Breast epithelium (tissue), 3 donors: Measurements from ENCODE around the gene TIGD3.
"Not testable (repeated sequence)": the region's sequence is repeated elsewhere in the genome, so short reads cannot be mapped to it uniquely, and the experiment has no call there.

Source experiments
- POLR2A ChIP-seq: fragments of 450-650 bp; IDR thresholded peaks from one replicate; pipeline ENCODE4 v1.6.1; 2016; ENCODE audit warnings: antibody characterized with exemption, mild to moderate bottlenecking, moderate library complexity
- TF ChIP-seq, protein P1 (sequence below), 3 donors: fragments of 450-650 bp; IDR thresholded peaks; one replicate each; pipeline ENCODE4 v1.5.1; 2016 to 2017; ENCODE audit warnings: antibody characterized with exemption in 3 of 3, mild to moderate bottlenecking in 3 of 3, moderate library complexity in 3 of 3

DNA sequence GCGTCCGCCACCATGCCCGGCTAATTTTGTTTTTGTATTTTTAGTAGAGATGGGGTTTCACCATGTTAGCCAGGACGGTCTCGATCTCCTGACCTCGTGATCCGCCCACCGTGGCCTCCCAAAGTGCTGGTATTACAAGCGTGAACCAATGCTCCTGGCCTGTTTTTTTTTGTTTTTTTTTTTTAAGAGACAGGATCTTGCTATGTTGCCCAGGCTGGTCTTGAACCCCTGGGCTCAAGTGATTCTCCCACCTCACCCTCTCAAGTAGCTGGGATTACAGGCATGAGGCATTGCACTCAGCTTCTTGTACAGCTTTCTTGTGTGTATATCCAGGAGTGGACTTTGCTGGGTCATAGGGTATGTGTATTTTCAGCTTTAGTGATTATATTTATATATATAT, 22.0 kb upstream of the TIGD3 start:
- TF ChIP-seq, protein P1, sequence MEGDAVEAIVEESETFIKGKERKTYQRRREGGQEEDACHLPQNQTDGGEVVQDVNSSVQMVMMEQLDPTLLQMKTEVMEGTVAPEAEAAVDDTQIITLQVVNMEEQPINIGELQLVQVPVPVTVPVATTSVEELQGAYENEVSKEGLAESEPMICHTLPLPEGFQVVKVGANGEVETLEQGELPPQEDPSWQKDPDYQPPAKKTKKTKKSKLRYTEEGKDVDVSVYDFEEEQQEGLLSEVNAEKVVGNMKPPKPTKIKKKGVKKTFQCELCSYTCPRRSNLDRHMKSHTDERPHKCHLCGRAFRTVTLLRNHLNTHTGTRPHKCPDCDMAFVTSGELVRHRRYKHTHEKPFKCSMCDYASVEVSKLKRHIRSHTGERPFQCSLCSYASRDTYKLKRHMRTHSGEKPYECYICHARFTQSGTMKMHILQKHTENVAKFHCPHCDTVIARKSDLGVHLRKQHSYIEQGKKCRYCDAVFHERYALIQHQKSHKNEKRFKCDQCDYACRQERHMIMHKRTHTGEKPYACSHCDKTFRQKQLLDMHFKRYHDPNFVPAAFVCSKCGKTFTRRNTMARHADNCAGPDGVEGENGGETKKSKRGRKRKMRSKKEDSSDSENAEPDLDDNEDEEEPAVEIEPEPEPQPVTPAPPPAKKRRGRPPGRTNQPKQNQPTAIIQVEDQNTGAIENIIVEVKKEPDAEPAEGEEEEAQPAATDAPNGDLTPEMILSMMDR (IDR thresholded peaks at IDR 0.05) = not testable (repeated sequence)
- TF ChIP-seq POLR2A = not testable (repeated sequence)
